Vagina (tissue), 2 donors: ENCODE measurements around the gene MEP1A. TPM values are rescaled to one million over a fixed set of nuclear protein-coding genes. Genes with fewer than 3 reads are reported as not detected.

Experiments used
- DNase-seq, 2 donors: peaks; one replicate each; pipeline ENCODE4 v3.0.0-alpha.2; 2017; ENCODE audit errors: extremely low spot score in 2 of 2
- H3K27ac ChIP-seq: fragments of 200-600 bp; sonication (generic); one replicate; pipeline ENCODE4 v1.5.1; 2019
- H3K27me3 ChIP-seq: fragments of 200-600 bp; sonication (generic); one replicate; pipeline ENCODE4 v1.5.1; 2019
- H3K36me3 ChIP-seq, 2 donors: fragments of 200-600 bp; sonication (generic); one replicate each; pipeline ENCODE4 v1.5.1; 2017 to 2019
- H3K4me1 ChIP-seq: fragments of 200-600 bp; sonication (generic); one replicate; pipeline ENCODE4 v1.5.1; 2019
- H3K4me3 ChIP-seq, 2 donors: fragments of 200-600 bp; sonication (generic); 1 replicate in 1 of 2; 2 replicates in 1 of 2; pipeline ENCODE4 v1.5.1; 2016 to 2019
- H3K9me3 ChIP-seq: fragments of 200-600 bp; sonication (generic); one replicate; pipeline ENCODE4 v1.5.1; 2019
- CTCF ChIP-seq, 3 experiments: fragments of 450-650 bp in 2 of 3; fragments of 200-600 bp in 1 of 3; sonication (generic) in 1 of 3; IDR thresholded peaks; one replicate each; pipeline ENCODE4 v1.5.1; 2017 to 2019; ENCODE audit warnings: antibody characterized with exemption in 3 of 3, mild to moderate bottlenecking in 2 of 3, moderate library complexity in 2 of 3
- POLR2A ChIP-seq, 2 donors: fragments of 450-650 bp; IDR thresholded peaks; one replicate each; pipeline ENCODE4 v1.6.1; 2017; ENCODE audit warnings: antibody characterized with exemption in 2 of 2, mild to moderate bottlenecking in 2 of 2, moderate library complexity in 2 of 2
- POLR2AphosphoS5 ChIP-seq, 2 donors: sonication (generic); formaldehyde crosslinking; IDR thresholded peaks; one replicate each; pipeline ENCODE4 v1.9.0; 2017; ENCODE audit warnings: antibody characterized with exemption in 2 of 2, mild to moderate bottlenecking in 2 of 2, low read depth in 1 of 2; ENCODE audit not compliant: insufficient read depth in 1 of 2
- intact Hi-C: fragments of 100-400 bp; cut with DNase I; formaldehyde crosslinking; loops from one replicate; pipeline ENCODE4 v1.15.1; 2023
- total RNA-seq: library from RNA; depleted of rRNA; stranded (reverse); fragments of >200 nt; gene quantifications from one replicate; pipeline ENCODE4 v1.2.3, GENCODE V29; 2016

Gene MEP1A
- total RNA-seq, 1 donor from 2014 or later = not detected

- no peak for DNase-seq
- Histone ChIP-seq H3K9me3 (no peaks in the 10 kb centered on the region), H3K36me3 (no peaks in the 10 kb centered on the region), H3K27me3 (no peaks in the 10 kb centered on the region), H3K4me3 (no peak overlapping the region), H3K4me1 (no peaks in the 10 kb centered on the region), H3K27ac (no peak overlapping the region)
- TF ChIP-seq POLR2A (IDR thresholded peaks at IDR 0.05) = no peak
- TF ChIP-seq POLR2AphosphoS5 (IDR thresholded peaks at IDR 0.05; ENCODE audit: insufficient read depth in 1 of 2, low read depth in 1 of 2) = no peak
- no peak for TF ChIP-seq CTCF (IDR thresholded peaks at IDR 0.05)
- intact Hi-C loops = no loop called here
Observed at GRCh38 chr6:46876126-46876525, 82.9 kb downstream of the MEP1A start.

GRCh38 chr6:46879003-46879402 lies 85.8 kb downstream of the MEP1A start:
- Histone ChIP-seq H3K4me3 (no peak overlapping the region), H3K27me3 (no peaks in the 10 kb centered on the region), H3K9me3 (no peaks in the 10 kb centered on the region), H3K4me1 (no peaks in the 10 kb centered on the region), H3K36me3 (no peaks in the 10 kb centered on the region), H3K27ac (no peak overlapping the region)
- intact Hi-C loops = no loop called here
- TF ChIP-seq CTCF (IDR thresholded peaks at IDR 0.05) (no peak), POLR2AphosphoS5 (IDR thresholded peaks at IDR 0.05; ENCODE audit: insufficient read depth in 1 of 2, low read depth in 1 of 2) (no peak), POLR2A (IDR thresholded peaks at IDR 0.05) (no peak)
- no peak for DNase-seq

GRCh38 chr6:46882645-46883044 lies 89.5 kb downstream of the MEP1A start:
- no peaks in the 10 kb centered on the region for H3K27me3 ChIP-seq
- no peaks in the 10 kb centered on the region for H3K36me3 ChIP-seq
- no peak for DNase-seq
- intact Hi-C loops = no loop called here
- no peaks in the 10 kb centered on the region for H3K4me1 ChIP-seq
- H3K27ac ChIP-seq = no peak overlapping the region
- TF ChIP-seq POLR2AphosphoS5 (IDR thresholded peaks at IDR 0.05; ENCODE audit: insufficient read depth in 1 of 2, low read depth in 1 of 2) = no peak
- TF ChIP-seq POLR2A (IDR thresholded peaks at IDR 0.05) = no peak
- no peak for TF ChIP-seq CTCF (IDR thresholded peaks at IDR 0.05)
- no peaks in the 10 kb centered on the region for H3K9me3 ChIP-seq
- no peak overlapping the region for H3K4me3 ChIP-seq

- Histone ChIP-seq H3K27ac (no peak overlapping the region), H3K9me3 (no peaks in the 10 kb centered on the region), H3K4me3 (no peak overlapping the region), H3K4me1 (no peaks in the 10 kb centered on the region), H3K36me3 (no peaks in the 10 kb centered on the region), H3K27me3 (no peaks in the 10 kb centered on the region)
- no peak for DNase-seq
- no peak for TF ChIP-seq POLR2A (IDR thresholded peaks at IDR 0.05)
- TF ChIP-seq CTCF (IDR thresholded peaks at IDR 0.05) = no peak
- no peak for TF ChIP-seq POLR2AphosphoS5 (IDR thresholded peaks at IDR 0.05; ENCODE audit: insufficient read depth in 1 of 2, low read depth in 1 of 2)
- intact Hi-C loops = no loop called here
Observed at GRCh38 chr6:46888031-46888430, 94.8 kb downstream of the MEP1A start.

- Histone ChIP-seq H3K4me3 (no peak overlapping the region), H3K36me3 (no peaks in the 10 kb centered on the region), H3K27me3 (no peaks in the 10 kb centered on the region), H3K27ac (no peak overlapping the region), H3K9me3 (no peaks in the 10 kb centered on the region), H3K4me1 (no peaks in the 10 kb centered on the region)
- no peak for DNase-seq
- intact Hi-C loops = no loop called here
- TF ChIP-seq POLR2AphosphoS5 (IDR thresholded peaks at IDR 0.05; ENCODE audit: insufficient read depth in 1 of 2, low read depth in 1 of 2) (no peak), POLR2A (IDR thresholded peaks at IDR 0.05) (no peak), CTCF (IDR thresholded peaks at IDR 0.05) (no peak)
Observed at GRCh38 chr6:46888578-46888977, 95.4 kb downstream of the MEP1A start.

Other genes with a start within 250 kb of the MEP1A start
- 5.4 TPM for gene CYP39A1, start 140.6 kb upstream of the MEP1A start, total RNA-seq
- 39.3 TPM for gene SLC25A27, start 140.4 kb upstream of the MEP1A start, total RNA-seq
- 0.49 TPM for gene TDRD6, start 105.5 kb upstream of the MEP1A start, total RNA-seq
- not detected for gene PLA2G7, start 58.0 kb upstream of the MEP1A start, total RNA-seq
- gene ANKRD66, start 46.5 kb upstream of the MEP1A start, total RNA-seq = not detected
- gene ADGRF5, start 128.5 kb downstream of the MEP1A start, total RNA-seq = 10.3 TPM
- gene ADGRF1, start 248.9 kb downstream of the MEP1A start, total RNA-seq = 8.3 TPM